T-helper 22 cell (primary cell): Measurements from ENCODE around the gene PIEZO1.

Experiments
- DNase-seq: peaks from one replicate; pipeline ENCODE4 v3.0.0-alpha.2; 2020; ENCODE audit warnings: low read depth

Gene PIEZO1

GRCh38 chr16:88753191-88753590 lies 31.8 kb downstream of the PIEZO1 start:
- DNase-seq = no peak

GRCh38 chr16:88752386-88753002 lies 32.5 kb downstream of the PIEZO1 start:
- DNase-seq = no peak

GRCh38 chr16:88750854-88751253 lies 34.2 kb downstream of the PIEZO1 start:
- no peak for DNase-seq

- no peak for DNase-seq
These were observed 35.7 kb downstream of the PIEZO1 start for GRCh38 chr16:88749358-88749757.

GRCh38 chr16:88748364-88748763 lies 36.7 kb downstream of the PIEZO1 start:
- DNase-seq = no peak

- no peak for DNase-seq
These were observed 37.3 kb downstream of the PIEZO1 start for GRCh38 chr16:88747588-88748301.

GRCh38 chr16:88746506-88746905 lies 38.5 kb downstream of the PIEZO1 start:
- no peak for DNase-seq

- DNase-seq = no peak
These were observed 40.2 kb downstream of the PIEZO1 start for GRCh38 chr16:88744577-88745521.

- DNase-seq = peak; percentile 42
These were observed 41.1 kb downstream of the PIEZO1 start for GRCh38 chr16:88743693-88744576.

GRCh38 chr16:88742896-88743605 lies 42.0 kb downstream of the PIEZO1 start:
- DNase-seq = no peak

GRCh38 chr16:88741368-88741767 lies 43.7 kb downstream of the PIEZO1 start:
- no peak for DNase-seq

GRCh38 chr16:88740727-88741055 lies 44.3 kb downstream of the PIEZO1 start:
- DNase-seq = no peak

- no peak for DNase-seq
These were observed 44.9 kb downstream of the PIEZO1 start for GRCh38 chr16:88739977-88740726.

GRCh38 chr16:88739139-88739976 lies 45.7 kb downstream of the PIEZO1 start:
- DNase-seq = no peak

- no peak for DNase-seq
These were observed 46.6 kb downstream of the PIEZO1 start for GRCh38 chr16:88738151-88739084.

GRCh38 chr16:88737298-88738150 lies 47.5 kb downstream of the PIEZO1 start:
- peak; percentile 51 for DNase-seq

- no peak for DNase-seq
These were observed 48.5 kb downstream of the PIEZO1 start for GRCh38 chr16:88736496-88736895.
